Measurements from ENCODE around the gene CDH13.

The CDH13 gene

DNA sequence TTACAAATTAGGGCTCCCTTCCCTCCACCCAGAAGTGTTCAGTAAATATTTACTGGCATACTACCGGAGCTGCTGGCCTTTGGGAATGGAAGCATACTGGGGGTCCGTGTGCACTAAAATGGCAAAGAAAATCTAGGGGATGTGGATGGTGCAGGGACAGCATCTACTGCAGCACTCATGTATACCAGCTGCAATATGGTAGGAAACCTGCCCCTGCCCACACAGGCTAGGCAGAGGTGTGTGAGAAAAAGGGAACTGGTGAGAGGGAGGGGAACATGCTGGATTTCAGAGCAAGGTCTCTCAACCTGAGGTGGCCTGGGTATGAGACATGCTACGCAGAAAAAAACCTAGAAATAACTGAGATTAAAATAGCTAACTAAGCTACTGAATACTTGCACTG lies 145.4 kb downstream of the CDH13 start:
- H3K4me3 ChIP-seq (ENCODE audit: severe bottlenecking): no peak overlapping the region
- DNase-seq (ENCODE audit: low spot score): no peak
- no peak for ATAC-seq (ENCODE audit: low read depth)
- no peaks in the 10 kb centered on the region for H3K27me3 ChIP-seq (ENCODE audit: insufficient read depth, poor library complexity, severe bottlenecking)
- no peaks in the 10 kb centered on the region for H3K9me3 ChIP-seq (ENCODE audit: severe bottlenecking)
- H3K36me3 ChIP-seq (ENCODE audit: low read depth): peaks cover 10% of the 10 kb centered on the region
- H3K27ac ChIP-seq (ENCODE audit: poor library complexity, severe bottlenecking): no peak overlapping the region
- TF ChIP-seq, protein P1, sequence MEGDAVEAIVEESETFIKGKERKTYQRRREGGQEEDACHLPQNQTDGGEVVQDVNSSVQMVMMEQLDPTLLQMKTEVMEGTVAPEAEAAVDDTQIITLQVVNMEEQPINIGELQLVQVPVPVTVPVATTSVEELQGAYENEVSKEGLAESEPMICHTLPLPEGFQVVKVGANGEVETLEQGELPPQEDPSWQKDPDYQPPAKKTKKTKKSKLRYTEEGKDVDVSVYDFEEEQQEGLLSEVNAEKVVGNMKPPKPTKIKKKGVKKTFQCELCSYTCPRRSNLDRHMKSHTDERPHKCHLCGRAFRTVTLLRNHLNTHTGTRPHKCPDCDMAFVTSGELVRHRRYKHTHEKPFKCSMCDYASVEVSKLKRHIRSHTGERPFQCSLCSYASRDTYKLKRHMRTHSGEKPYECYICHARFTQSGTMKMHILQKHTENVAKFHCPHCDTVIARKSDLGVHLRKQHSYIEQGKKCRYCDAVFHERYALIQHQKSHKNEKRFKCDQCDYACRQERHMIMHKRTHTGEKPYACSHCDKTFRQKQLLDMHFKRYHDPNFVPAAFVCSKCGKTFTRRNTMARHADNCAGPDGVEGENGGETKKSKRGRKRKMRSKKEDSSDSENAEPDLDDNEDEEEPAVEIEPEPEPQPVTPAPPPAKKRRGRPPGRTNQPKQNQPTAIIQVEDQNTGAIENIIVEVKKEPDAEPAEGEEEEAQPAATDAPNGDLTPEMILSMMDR (IDR thresholded peaks at IDR 0.05; ENCODE audit: poor library complexity, severe bottlenecking): no peak
- no peaks in the 10 kb centered on the region for H3K4me1 ChIP-seq (ENCODE audit: insufficient read depth, poor library complexity, severe bottlenecking)

GRCh38 chr16:82773018-82773417 lies 146.2 kb downstream of the CDH13 start:
- H3K4me3 ChIP-seq (ENCODE audit: severe bottlenecking): no peak overlapping the region
- H3K9me3 ChIP-seq (ENCODE audit: severe bottlenecking): no peaks in the 10 kb centered on the region
- no peak for DNase-seq (ENCODE audit: low spot score)
- TF ChIP-seq, protein P1 (IDR thresholded peaks at IDR 0.05; ENCODE audit: poor library complexity, severe bottlenecking): no peak
- no peaks in the 10 kb centered on the region for H3K27me3 ChIP-seq (ENCODE audit: insufficient read depth, poor library complexity, severe bottlenecking)
- no peaks in the 10 kb centered on the region for H3K4me1 ChIP-seq (ENCODE audit: insufficient read depth, poor library complexity, severe bottlenecking)
- no peak; the same call in 2 of the 3 replicates for ATAC-seq (ENCODE audit: low read depth)
- no peak overlapping the region for H3K27ac ChIP-seq (ENCODE audit: poor library complexity, severe bottlenecking)
- H3K36me3 ChIP-seq (ENCODE audit: low read depth): peaks cover 10% of the 10 kb centered on the region

GRCh38 chr16:82776470-82777146 lies 149.8 kb downstream of the CDH13 start:
- ATAC-seq (ENCODE audit: low read depth) (no peak), DNase-seq (ENCODE audit: low spot score) (no peak)
- Histone ChIP-seq H3K27me3 (ENCODE audit: insufficient read depth, poor library complexity, severe bottlenecking) (no peaks in the 10 kb centered on the region), H3K9me3 (ENCODE audit: severe bottlenecking) (no peaks in the 10 kb centered on the region), H3K36me3 (ENCODE audit: low read depth) (peaks cover 6% of the 10 kb centered on the region; the same call in 1 of the 2 replicates), H3K27ac (ENCODE audit: poor library complexity, severe bottlenecking) (no peak overlapping the region), H3K4me3 (ENCODE audit: severe bottlenecking) (no peak overlapping the region), H3K4me1 (ENCODE audit: insufficient read depth, poor library complexity, severe bottlenecking) (no peaks in the 10 kb centered on the region)
- TF ChIP-seq, protein P1 (IDR thresholded peaks at IDR 0.05; ENCODE audit: poor library complexity, severe bottlenecking): no peak

GRCh38 chr16:82782715-82783251 lies 156.0 kb downstream of the CDH13 start:
- no peaks in the 10 kb centered on the region for H3K27me3 ChIP-seq (ENCODE audit: insufficient read depth, poor library complexity, severe bottlenecking)
- H3K4me3 ChIP-seq (ENCODE audit: severe bottlenecking): no peak overlapping the region
- DNase-seq (ENCODE audit: low spot score) (no peak), ATAC-seq (ENCODE audit: low read depth) (no peak)
- TF ChIP-seq, protein P1 (IDR thresholded peaks at IDR 0.05; ENCODE audit: poor library complexity, severe bottlenecking): no peak
- no peaks in the 10 kb centered on the region for H3K36me3 ChIP-seq (ENCODE audit: low read depth)
- H3K27ac ChIP-seq (ENCODE audit: poor library complexity, severe bottlenecking): no peak overlapping the region
- H3K4me1 ChIP-seq (ENCODE audit: insufficient read depth, poor library complexity, severe bottlenecking): no peaks in the 10 kb centered on the region
- no peaks in the 10 kb centered on the region for H3K9me3 ChIP-seq (ENCODE audit: severe bottlenecking)

Data from RWPE2 (cell line).